Fibroblast of the aortic adventitia (primary cell): Measurements from ENCODE around the gene MAPKAP1. TPM values are rescaled to one million over a fixed set of nuclear protein-coding genes. Genes with fewer than 3 reads are reported as not detected.

ENCODE experiments used
- DNase-seq: peaks from one replicate; pipeline ENCODE4 v3.0.0-alpha.2; 2010; ENCODE audit warnings: low read depth
- H3K4me3 ChIP-seq: 2 replicates; pipeline ENCODE4 v1.5.1; 2011; ENCODE audit warnings: low read depth, mild to moderate bottlenecking, control low read depth, low read length, moderate library complexity
- CTCF ChIP-seq: IDR thresholded peaks from 2 replicates; pipeline ENCODE4 v1.5.1; 2011; ENCODE audit warnings: mild to moderate bottlenecking, low read length, control low read depth, inconsistent platforms; ENCODE audit not compliant: insufficient read depth
- total RNA-seq: library from RNA; depleted of rRNA; stranded (reverse); fragments of >200 nt; gene quantifications from 2 replicates; pipeline ENCODE4 v1.2.3, GENCODE V29; 2012; ENCODE audit warnings: low replicate concordance

Gene MAPKAP1
- total RNA-seq, 1 donor, result 90.6 TPM

DNA sequence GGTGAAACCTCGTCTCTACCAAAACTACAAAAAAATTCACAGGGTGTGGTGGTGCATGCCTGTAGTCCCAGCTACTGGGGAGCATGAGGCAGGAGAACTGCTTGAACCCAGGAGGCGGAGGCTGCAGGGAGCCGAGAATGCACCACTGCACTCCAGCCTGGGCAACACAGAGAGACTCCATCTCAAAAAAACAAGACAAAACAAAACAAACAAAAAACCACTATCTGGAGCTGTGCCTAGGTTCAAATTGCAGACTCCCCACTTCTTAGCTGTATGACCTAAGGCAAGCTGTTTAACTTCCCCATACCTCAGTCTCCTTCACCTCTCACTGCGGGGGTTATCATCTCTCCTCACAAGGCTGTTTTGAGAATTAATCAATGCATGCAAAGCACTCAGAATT lies 68.0 kb downstream of the MAPKAP1 start:
- no peak for DNase-seq
- no peak overlapping the region for H3K4me3 ChIP-seq
- no peak for TF ChIP-seq CTCF

DNA sequence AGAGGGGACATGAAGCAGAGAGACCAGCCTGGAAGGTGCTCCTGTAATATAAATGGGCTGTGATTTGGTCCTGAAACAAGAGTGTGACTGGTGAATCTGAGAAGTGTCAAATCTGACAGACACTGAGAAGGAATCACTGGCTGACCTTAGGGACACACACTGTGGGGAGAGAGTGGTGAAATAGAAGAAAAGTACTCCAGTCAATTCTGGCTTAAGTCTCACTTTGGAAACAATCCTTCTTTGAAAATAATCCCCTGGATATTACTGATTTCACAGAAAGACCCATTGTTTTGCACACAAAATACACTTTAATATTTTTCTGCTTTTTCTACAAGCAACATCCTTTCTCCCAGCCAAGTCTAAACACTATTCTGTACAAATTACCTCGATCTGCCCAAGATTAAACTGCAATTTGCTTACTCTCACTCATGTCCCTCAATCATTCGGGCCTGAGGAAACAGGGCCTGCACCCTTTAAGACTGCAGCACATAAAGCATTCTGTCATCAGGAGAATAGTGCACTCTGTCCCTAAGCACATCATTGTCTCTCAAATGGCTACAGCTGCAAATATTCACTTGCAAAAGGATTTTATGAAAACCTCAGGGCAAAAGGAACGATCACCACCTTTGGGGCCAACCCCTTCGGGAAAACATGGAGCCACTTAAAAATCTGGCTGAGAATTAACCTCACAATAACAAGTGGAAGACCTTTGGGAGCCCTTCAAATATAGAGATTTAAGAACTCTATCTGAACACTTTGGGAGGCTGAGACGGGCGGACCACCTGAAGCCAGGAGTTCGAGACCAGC lies 68.6 kb downstream of the MAPKAP1 start:
- DNase-seq, result no peak
- no peak overlapping the region for H3K4me3 ChIP-seq
- TF ChIP-seq CTCF, result no peak

DNA sequence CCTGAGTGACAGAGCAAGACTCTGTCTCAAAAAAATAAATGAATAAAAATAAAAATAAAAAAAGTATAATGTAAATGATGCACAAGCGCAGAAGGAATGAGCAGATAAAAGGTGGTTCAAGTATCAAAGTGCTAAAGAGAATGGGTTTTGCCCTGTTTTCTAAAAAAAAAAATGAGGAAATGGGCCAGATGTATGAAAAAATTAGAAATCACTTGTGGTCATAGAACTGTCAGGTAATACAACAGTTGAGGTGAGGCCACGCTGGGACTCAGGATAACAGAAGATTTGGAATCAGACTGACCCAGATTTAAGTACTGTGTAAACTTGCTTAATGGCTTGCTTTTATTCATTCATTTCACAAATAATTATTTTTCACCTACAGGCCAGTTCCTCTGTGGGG lies 69.8 kb downstream of the MAPKAP1 start:
- no peak for TF ChIP-seq CTCF
- H3K4me3 ChIP-seq, result no peak overlapping the region
- DNase-seq, result no peak

DNA sequence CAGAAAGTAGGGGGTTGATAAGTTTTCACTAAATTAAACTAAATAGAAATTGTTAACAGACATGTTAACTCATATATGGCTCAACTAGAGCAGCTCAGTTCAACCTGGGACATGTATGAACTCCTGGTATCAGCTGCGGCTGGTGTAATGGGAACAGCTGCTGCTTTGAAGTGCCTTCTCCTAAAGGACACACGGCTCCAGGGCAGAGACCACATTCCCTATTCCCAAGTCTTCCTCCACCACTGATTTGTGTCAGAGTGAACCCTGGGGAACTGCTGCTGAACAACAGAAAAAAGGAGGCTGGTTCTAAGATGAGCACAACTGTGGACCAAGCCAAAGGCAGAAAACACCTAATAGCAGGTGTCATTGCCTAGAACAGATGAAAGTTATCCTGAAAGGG lies 71.1 kb downstream of the MAPKAP1 start:
- no peak for DNase-seq
- TF ChIP-seq CTCF, result no peak
- H3K4me3 ChIP-seq, result no peak overlapping the region

- no peak for TF ChIP-seq CTCF
- no peak overlapping the region for H3K4me3 ChIP-seq
- DNase-seq, result no peak
Measured at GRCh38 chr9:125634040-125634717, 72.8 kb downstream of the MAPKAP1 start.

DNA sequence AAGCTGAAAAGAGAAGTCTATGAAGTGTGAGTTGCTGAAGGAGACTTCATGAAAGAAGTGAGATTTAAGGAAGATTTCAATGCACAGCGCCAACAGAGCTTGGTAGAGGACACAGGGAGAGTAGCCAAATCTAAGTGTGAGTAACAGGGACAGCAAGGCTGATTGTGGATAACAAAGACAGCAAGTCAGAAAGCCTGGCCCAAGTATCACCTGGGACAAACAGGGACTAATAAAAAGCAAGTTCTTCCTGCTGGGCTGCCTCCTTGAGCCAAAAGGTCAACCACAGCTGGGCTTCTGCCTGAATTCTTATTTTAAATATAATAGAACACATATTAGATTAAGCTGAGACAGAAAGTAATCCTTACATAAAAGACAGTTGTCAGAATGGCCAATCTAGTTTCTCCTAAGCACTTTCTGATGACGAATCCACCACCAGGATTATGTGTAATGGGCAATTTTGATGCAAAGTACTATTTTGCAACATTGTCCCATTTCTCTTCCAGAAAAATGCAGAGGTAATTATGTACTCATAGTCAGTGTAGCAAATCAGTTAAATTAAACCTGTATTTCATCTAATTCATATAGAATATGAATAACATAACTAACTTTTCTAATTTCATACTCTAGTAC lies 73.8 kb downstream of the MAPKAP1 start:
- H3K4me3 ChIP-seq, result no peak overlapping the region
- TF ChIP-seq CTCF, result no peak
- peak; percentile 25 for DNase-seq
